ENCODE results near the gene RAG2.

- TF ChIP-seq, protein P1, sequence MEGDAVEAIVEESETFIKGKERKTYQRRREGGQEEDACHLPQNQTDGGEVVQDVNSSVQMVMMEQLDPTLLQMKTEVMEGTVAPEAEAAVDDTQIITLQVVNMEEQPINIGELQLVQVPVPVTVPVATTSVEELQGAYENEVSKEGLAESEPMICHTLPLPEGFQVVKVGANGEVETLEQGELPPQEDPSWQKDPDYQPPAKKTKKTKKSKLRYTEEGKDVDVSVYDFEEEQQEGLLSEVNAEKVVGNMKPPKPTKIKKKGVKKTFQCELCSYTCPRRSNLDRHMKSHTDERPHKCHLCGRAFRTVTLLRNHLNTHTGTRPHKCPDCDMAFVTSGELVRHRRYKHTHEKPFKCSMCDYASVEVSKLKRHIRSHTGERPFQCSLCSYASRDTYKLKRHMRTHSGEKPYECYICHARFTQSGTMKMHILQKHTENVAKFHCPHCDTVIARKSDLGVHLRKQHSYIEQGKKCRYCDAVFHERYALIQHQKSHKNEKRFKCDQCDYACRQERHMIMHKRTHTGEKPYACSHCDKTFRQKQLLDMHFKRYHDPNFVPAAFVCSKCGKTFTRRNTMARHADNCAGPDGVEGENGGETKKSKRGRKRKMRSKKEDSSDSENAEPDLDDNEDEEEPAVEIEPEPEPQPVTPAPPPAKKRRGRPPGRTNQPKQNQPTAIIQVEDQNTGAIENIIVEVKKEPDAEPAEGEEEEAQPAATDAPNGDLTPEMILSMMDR (IDR thresholded peaks at IDR 0.05), result no peak
- no peak for TF ChIP-seq POLR2A (IDR thresholded peaks at IDR 0.05)
Measured at GRCh38 chr11:36638556-36638955, 40.5 kb upstream of the RAG2 start.
